ENCODE results near the gene WLS. TPM values are rescaled to one million over a fixed set of nuclear protein-coding genes. Genes with fewer than 3 reads are reported as not detected.

WLS gene
- total RNA-seq, 1 donor from 2014 or later: 81.9 TPM

Small RNAs within 50 kb of the gene (microRNA-seq; reads per million reads assigned to microRNA genes)
- gene MIR1262: 4.0 reads per million, percentile 7 among the genes with 10 or more reads in this experiment

Other genes with a start within 250 kb of the WLS start
- 2.2 TPM for gene DIRAS3, start 181.9 kb downstream of the WLS start, total RNA-seq
- gene RPE65, start 217.4 kb upstream of the WLS start, total RNA-seq: not detected

Measured in sciatic nerve (tissue), 1 donor.